ENCODE results near the gene FAF1.

DNA sequence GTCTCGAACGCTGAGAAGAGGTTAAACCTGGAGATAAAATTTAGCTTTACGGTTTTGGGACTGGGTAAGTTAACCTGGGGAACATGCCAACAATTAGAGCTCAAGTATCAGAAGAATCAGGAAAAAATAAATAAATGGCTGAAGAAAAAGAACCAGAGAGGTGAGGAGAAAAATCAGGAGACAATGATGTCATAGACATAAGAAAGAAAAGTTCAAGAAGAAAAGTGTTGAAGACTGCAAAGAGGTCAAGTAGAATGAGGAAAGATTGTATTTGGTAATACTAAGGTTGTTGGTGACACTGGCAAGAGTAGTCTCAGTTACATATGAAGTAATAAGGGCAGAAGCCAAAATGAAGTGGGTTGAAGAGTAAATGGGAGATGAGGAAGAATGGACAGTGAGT lies 36.0 kb upstream of the FAF1 start:
- TF ChIP-seq, protein P1, sequence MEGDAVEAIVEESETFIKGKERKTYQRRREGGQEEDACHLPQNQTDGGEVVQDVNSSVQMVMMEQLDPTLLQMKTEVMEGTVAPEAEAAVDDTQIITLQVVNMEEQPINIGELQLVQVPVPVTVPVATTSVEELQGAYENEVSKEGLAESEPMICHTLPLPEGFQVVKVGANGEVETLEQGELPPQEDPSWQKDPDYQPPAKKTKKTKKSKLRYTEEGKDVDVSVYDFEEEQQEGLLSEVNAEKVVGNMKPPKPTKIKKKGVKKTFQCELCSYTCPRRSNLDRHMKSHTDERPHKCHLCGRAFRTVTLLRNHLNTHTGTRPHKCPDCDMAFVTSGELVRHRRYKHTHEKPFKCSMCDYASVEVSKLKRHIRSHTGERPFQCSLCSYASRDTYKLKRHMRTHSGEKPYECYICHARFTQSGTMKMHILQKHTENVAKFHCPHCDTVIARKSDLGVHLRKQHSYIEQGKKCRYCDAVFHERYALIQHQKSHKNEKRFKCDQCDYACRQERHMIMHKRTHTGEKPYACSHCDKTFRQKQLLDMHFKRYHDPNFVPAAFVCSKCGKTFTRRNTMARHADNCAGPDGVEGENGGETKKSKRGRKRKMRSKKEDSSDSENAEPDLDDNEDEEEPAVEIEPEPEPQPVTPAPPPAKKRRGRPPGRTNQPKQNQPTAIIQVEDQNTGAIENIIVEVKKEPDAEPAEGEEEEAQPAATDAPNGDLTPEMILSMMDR (IDR thresholded peaks at IDR 0.05) = no peak
- TF ChIP-seq POLR2A (IDR thresholded peaks at IDR 0.05) = no peak

Data from right lobe of liver (tissue), 4 donors.